ENCODE results near the gene ARAF. TPM values are rescaled to one million over a fixed set of nuclear protein-coding genes. Genes with fewer than 3 reads are reported as not detected.

ARAF gene
- total and polyA plus RNA-seq, 2 donors = 24.3 to 84.9 TPM

- H3K36me3 ChIP-seq (ENCODE audit: control insufficient read depth in 2 of 2, insufficient read depth in 2 of 2, low read length in 1 of 2) = no peaks in the 10 kb centered on the region
- H3K27me3 ChIP-seq (ENCODE audit: control insufficient read depth in 2 of 2, insufficient read depth in 1 of 2, low read length in 1 of 2) = peaks cover 4 to 22% of the 10 kb centered on the region in 2 donors
- H3K9me3 ChIP-seq (ENCODE audit: control insufficient read depth in 2 of 2, insufficient read depth in 1 of 2, low read length in 1 of 2) = no peaks in the 10 kb centered on the region
- 55% methylated on average over 9 of the region's 9 CpGs for WGBS
- H3K27ac ChIP-seq (ENCODE audit: low read depth in 1 of 2, low read length in 1 of 2) = no peak overlapping the region
- peaks cover 6 to 10% of the 10 kb centered on the region in 2 donors for H3K4me1 ChIP-seq (ENCODE audit: control insufficient read depth in 2 of 2, insufficient read depth in 2 of 2, low read length in 2 of 2)
- H3K4me3 ChIP-seq (ENCODE audit: low read length in 2 of 2) = no peak overlapping the region
- DNase-seq (ENCODE audit: low read depth in 6 of 9, low spot score in 9 of 9) = no peak
Observed at GRCh38 chrX:47620303-47620685, 59.3 kb downstream of the ARAF start.

Other genes starting within 250 kb of the ARAF start
- 0.57 TPM for gene ZNF157, start 190.6 kb upstream of the ARAF start, total RNA-seq
- gene ZNF157, start 190.6 kb upstream of the ARAF start, polyA plus RNA-seq = 0.30 TPM
- gene ZNF41, start 78.0 kb upstream of the ARAF start, total RNA-seq = 9.3 TPM
- 4.6 TPM for gene ZNF41, start 78.0 kb upstream of the ARAF start, polyA plus RNA-seq
- gene TIMP1, start 21.2 kb downstream of the ARAF start, total RNA-seq = 45.3 TPM
- gene TIMP1, start 21.2 kb downstream of the ARAF start, polyA plus RNA-seq = 344 TPM
- gene SYN1, start 58.7 kb downstream of the ARAF start, total RNA-seq = 0.52 TPM
- gene SYN1, start 58.7 kb downstream of the ARAF start, polyA plus RNA-seq = 4.0 TPM
- 19.8 TPM for gene CFP, start 68.7 kb downstream of the ARAF start, total RNA-seq
- gene CFP, start 68.7 kb downstream of the ARAF start, polyA plus RNA-seq = 27.8 TPM
- 10.8 TPM for gene ELK1, start 89.4 kb downstream of the ARAF start, total RNA-seq
- gene ELK1, start 89.4 kb downstream of the ARAF start, polyA plus RNA-seq = 21.7 TPM
- gene UXT, start 98.0 kb downstream of the ARAF start, total RNA-seq = 199 TPM
- gene UXT, start 98.0 kb downstream of the ARAF start, polyA plus RNA-seq = 242 TPM

All from thymus (tissue), 11 donors.